Tibial nerve (tissue), 4 donors: ENCODE results near the gene DSG1. TPM values are rescaled to one million over a fixed set of nuclear protein-coding genes. Genes with fewer than 3 reads are reported as not detected.

ENCODE experiments used
- DNase-seq, 2 donors: peaks; one replicate each; pipeline ENCODE4 v3.0.0-alpha.2; 2019; ENCODE audit warnings: low spot score in 2 of 2
- H3K27ac ChIP-seq, 4 donors: fragments of 200-600 bp; sonication (generic) in 3 of 4; one replicate each; pipeline ENCODE4 v1.5.1; 2017 to 2019; ENCODE audit warnings: mild to moderate bottlenecking in 1 of 4
- H3K27me3 ChIP-seq, 2 donors: fragments of 200-600 bp; sonication (generic) in 1 of 2; one replicate each; pipeline versions ENCODE4 v1.5.1 to v1.6.0; 2017 to 2019
- H3K36me3 ChIP-seq, 3 donors: fragments of 200-600 bp; sonication (generic); one replicate each; pipeline ENCODE4 v1.5.1; 2018 to 2019
- H3K4me1 ChIP-seq, 4 donors: fragments of 200-600 bp; sonication (generic) in 3 of 4; one replicate each; pipeline ENCODE4 v1.5.1; 2017 to 2019
- H3K4me3 ChIP-seq, 4 donors: fragments of 200-600 bp; sonication (generic) in 3 of 4; one replicate each; pipeline ENCODE4 v1.5.1; 2017 to 2019; ENCODE audit warnings: mild to moderate bottlenecking in 1 of 4, moderate library complexity in 1 of 4
- H3K9me3 ChIP-seq, 4 donors: fragments of 200-600 bp; sonication (generic) in 3 of 4; one replicate each; pipeline ENCODE4 v1.5.1; 2017 to 2019
- CTCF ChIP-seq, 5 experiments: fragments of 200-600 bp in 3 of 5; fragments of 450-650 bp in 2 of 5; sonication (generic) in 3 of 5; IDR thresholded peaks; one replicate each; pipeline ENCODE4 v1.5.1; 2016 to 2019; ENCODE audit warnings: antibody characterized with exemption in 5 of 5, mild to moderate bottlenecking in 3 of 5, moderate library complexity in 2 of 5
- EP300 ChIP-seq, 2 donors: sonication (generic); formaldehyde crosslinking; IDR thresholded peaks; one replicate each; pipeline ENCODE4 v1.6.1; 2017; ENCODE audit warnings: antibody characterized with exemption in 2 of 2, mild to moderate bottlenecking in 1 of 2
- POLR2A ChIP-seq, 2 donors: fragments of 450-650 bp; IDR thresholded peaks; one replicate each; pipeline ENCODE4 v1.6.1; 2017; ENCODE audit warnings: antibody characterized with exemption in 2 of 2, mild to moderate bottlenecking in 2 of 2, moderate library complexity in 2 of 2
- WGBS, 2 donors: methylation state at CpG; one replicate each; pipeline ENCODE4 v1.1.5; 2018; 5-methylcytosine and 5-hydroxymethylcytosine counted together
- small RNA-seq: library from RNA; depleted of rRNA; stranded (forward); fragments of <200 nt; gene quantifications from one replicate; pipeline ENCODE3, GENCODE V24; 2016
- total RNA-seq, 4 donors: library from RNA; depleted of rRNA; stranded (reverse); fragments of >200 nt; gene quantifications; one replicate each; pipeline ENCODE4 v1.1.0, GENCODE V29; 2016

Gene DSG1
- total RNA-seq, 4 donors from 2014 or later = not detected

- Histone ChIP-seq H3K4me1 (no peaks in the 10 kb centered on the region), H3K36me3 (no peaks in the 10 kb centered on the region), H3K9me3 (no peaks in the 10 kb centered on the region), H3K4me3 (no peak overlapping the region), H3K27me3 (no peaks in the 10 kb centered on the region), H3K27ac (no peak overlapping the region)
- TF ChIP-seq EP300 (IDR thresholded peaks at IDR 0.05) = no peak
- TF ChIP-seq POLR2A (IDR thresholded peaks at IDR 0.05) = no peak
- no peak for TF ChIP-seq CTCF (IDR thresholded peaks at IDR 0.05)
- no peak for DNase-seq
These were observed 84.0 kb downstream of the DSG1 start for GRCh38 chr18:31402026-31402373.

- 73 to 80% methylated on average over 2 of the region's 2 CpGs for WGBS, 2 donors
- DNase-seq = no peak
- no peak for TF ChIP-seq CTCF (IDR thresholded peaks at IDR 0.05)
- no peak for TF ChIP-seq EP300 (IDR thresholded peaks at IDR 0.05)
- no peak for TF ChIP-seq POLR2A (IDR thresholded peaks at IDR 0.05)
These were observed 85.4 kb downstream of the DSG1 start for GRCh38 chr18:31403409-31403808.

More at GRCh38 chr18:31403409-31403808, 85.4 kb downstream of the DSG1 start:
- Histone ChIP-seq H3K27me3 (no peaks in the 10 kb centered on the region), H3K4me3 (no peak overlapping the region), H3K4me1 (no peaks in the 10 kb centered on the region), H3K9me3 (no peaks in the 10 kb centered on the region), H3K36me3 (no peaks in the 10 kb centered on the region), H3K27ac (no peak overlapping the region)

Small RNAs within 50 kb of the gene (small RNA-seq; reads per million reads assigned to genes)
- gene RF00019 (not detected), gene RNU6-167P (not detected)

Other genes with a start within 250 kb of the DSG1 start
- 1 to 10 TPM; 2.1 to 3.9 (median 3.2) TPM for gene DSC2, start 215.7 kb upstream of the DSG1 start, total RNA-seq
- gene DSC1, start 155.3 kb upstream of the DSG1 start, total RNA-seq = not detected
- not detected for gene DSG4, start 58.6 kb downstream of the DSG1 start, total RNA-seq
- not detected for gene DSG3, start 129.6 kb downstream of the DSG1 start, total RNA-seq
- 1 to 10 TPM; 4.0 to 6.9 (median 5.7) TPM for gene DSG2, start 180.0 kb downstream of the DSG1 start, total RNA-seq